Measurements from ENCODE around the gene GBX2. TPM values are rescaled to one million over a fixed set of nuclear protein-coding genes. Genes with fewer than 3 reads are reported as not detected.

Gene GBX2
- total RNA-seq, 1 experiment from 2014 or later = 0.31 TPM

GRCh38 chr2:236119003-236119402 lies 49.2 kb downstream of the GBX2 start:
- Histone ChIP-seq H3K27ac (ENCODE audit: insufficient read length, low read depth, low read length) (no peak overlapping the region), H3K4me1 (ENCODE audit: insufficient read depth, low read length) (peaks cover 3% of the 10 kb centered on the region; the same call in 1 of the 2 replicates), H3K4me2 (ENCODE audit: insufficient read depth, insufficient read length, low read length) (no peak overlapping the region), H3K18ac (ENCODE audit: insufficient read length, low read depth, low read length) (no peak overlapping the region), H2BK120ac (ENCODE audit: low read depth, low read length, poor library complexity, severe bottlenecking) (no peak overlapping the region), H2AFZ (ENCODE audit: low read length) (no peak overlapping the region), H4K20me1 (ENCODE audit: control insufficient read depth, insufficient read depth, insufficient read length) (no peaks in the 10 kb centered on the region), H2AK5ac (ENCODE audit: insufficient read length, low read length) (no peak overlapping the region), H3K23ac (ENCODE audit: insufficient read length, low read depth, low read length) (no peak overlapping the region), H3K27me3 (ENCODE audit: insufficient read depth, low read length) (no peaks in the 10 kb centered on the region), H3K14ac (ENCODE audit: insufficient read depth, low read length) (no peak overlapping the region), H3K79me1 (ENCODE audit: insufficient read depth, low read depth, low read length, poor library complexity, severe bottlenecking) (no peaks in the 10 kb centered on the region), H3K9me3 (ENCODE audit: control insufficient read depth, low read depth, low read length) (no peaks in the 10 kb centered on the region), H3K4ac (ENCODE audit: low read depth, low read length) (no peak overlapping the region), H2BK15ac (ENCODE audit: low read depth, low read length) (no peak overlapping the region), H3T11ph (ENCODE audit: low read length) (no peak overlapping the region), H4K8ac (replicated peaks; ENCODE audit: insufficient read length, low read depth, low read length) (no peak overlapping the region), H3K79me2 (ENCODE audit: insufficient read depth, low read length) (no peaks in the 10 kb centered on the region), H2BK20ac (ENCODE audit: low read depth, low read length, poor library complexity, severe bottlenecking) (no peak overlapping the region), H4K91ac (ENCODE audit: insufficient read length, low read depth, low read length) (no peak overlapping the region), H3K56ac (ENCODE audit: insufficient read length, low read depth, low read length) (no peak overlapping the region), H3K23me2 (ENCODE audit: insufficient read length, low read depth, low read length, poor library complexity, severe bottlenecking) (no peaks in the 10 kb centered on the region), H2BK12ac (ENCODE audit: insufficient read length, low read depth, low read length) (no peak overlapping the region), H2BK5ac (ENCODE audit: insufficient read length, low read length) (no peak overlapping the region), H3K9ac (ENCODE audit: extremely low read depth, insufficient read length, low read length) (no peak overlapping the region), H4K5ac (ENCODE audit: insufficient read length, low read depth, low read length) (no peak overlapping the region)
- Mint-ChIP-seq H3K36me3 (ENCODE audit: insufficient read depth in 1 of 3, low read depth in 3 of 3) (peaks cover 0 to 7% (median 0%) of the 10 kb centered on the region in 3 experiments; a peak in 3 of 7 replicates), H3K27me3 (ENCODE audit: low read depth) (peaks cover 58% of the 10 kb centered on the region), H3K27ac (no peak overlapping the region), H3K4me1 (peaks cover 21 to 23% of the 10 kb centered on the region in 2 experiments), H3K4me3 (no peak overlapping the region), H3K9me3 (no peaks in the 10 kb centered on the region; a peak in 1 of 5 replicates)
- DNase-seq = no peak
- TF ChIP-seq CTCF (conservative IDR thresholded peaks at IDR 0.05) = no peak
- no CpG with 5 or more reads among the region's 4 CpGs for WGBS (ENCODE audit: extremely low coverage, insufficient read length, low lambda C conversion rate)
